IMR-90 (cell line): ENCODE results near the gene SSR4. TPM values are rescaled to one million over a fixed set of nuclear protein-coding genes. Genes with fewer than 3 reads are reported as not detected.

Experiments used
- ATAC-seq: fragments of 200-7000 bp; cut with Tn5 transposase; 2 replicates; pipeline ENCODE4 v1.9.1; 2020; ENCODE audit warnings: low read depth, mild to moderate bottlenecking, moderate library complexity
- BruUV-seq: library from RNA; stranded (reverse); fragments of 400-500 nt; replicated peaks from 2 replicates; lab custom pipeline; 2021; lab: Mats Ljungman, UMichigan
- CTCF ChIA-PET: fragments of 300-600 bp; formaldehyde crosslinking; extraction: SDS; loops from one replicate; lab custom pipeline; 2021; ENCODE audit warnings: antibody characterized with exemption; lab: Yijun Ruan, JAX
- POLR2A ChIA-PET: fragments of 300-600 bp; sonication (Branson Sonifier 250); formaldehyde crosslinking; loops from one replicate; lab custom pipeline; 2022; ENCODE audit warnings: antibody characterized with exemption; ENCODE audit not compliant: unreplicated experiment; lab: Charles Lee
- DNase-seq: peaks from one replicate; pipeline ENCODE4 v3.0.0; 2013
- H2AFZ ChIP-seq: replicated peaks from 2 replicates; pipeline ENCODE3; 2013; ENCODE audit warnings: low read length, mild to moderate bottlenecking; ENCODE audit not compliant: poor library complexity
- H2AK5ac ChIP-seq: 2 replicates; pipeline ENCODE4 v1.6.1; 2013; ENCODE audit warnings: low read depth, low read length, inconsistent platforms
- H2AK9ac ChIP-seq: replicated peaks from 2 replicates; pipeline ENCODE3; 2013; ENCODE audit warnings: mild to moderate bottlenecking, low read depth, low read length, moderate library complexity; ENCODE audit not compliant: poor library complexity
- H2BK120ac ChIP-seq: 2 replicates; pipeline ENCODE4 v1.6.1; 2013; ENCODE audit warnings: low read depth, low read length, inconsistent platforms
- H2BK15ac ChIP-seq: 3 replicates; pipeline ENCODE4 v1.6.1; 2013; ENCODE audit warnings: low read depth, low read length, inconsistent platforms
- H2BK20ac ChIP-seq: 2 replicates; pipeline ENCODE4 v1.6.1; 2013; ENCODE audit warnings: low read depth, mild to moderate bottlenecking, inconsistent platforms, low read length, moderate library complexity
- H2BK5ac ChIP-seq: 2 replicates; pipeline ENCODE4 v1.6.1; 2013; ENCODE audit warnings: mild to moderate bottlenecking, low read depth, low read length, inconsistent platforms; ENCODE audit not compliant: poor library complexity, severe bottlenecking
- H3K14ac ChIP-seq: replicated peaks from 2 replicates; pipeline ENCODE4 v1.6.1; 2013; ENCODE audit warnings: low read depth, low read length, inconsistent platforms
- H3K18ac ChIP-seq: 2 replicates; pipeline ENCODE4 v1.6.1; 2013; ENCODE audit warnings: low read depth, low read length, control low read depth
- H3K23ac ChIP-seq: 2 replicates; pipeline ENCODE4 v1.6.1; 2013; ENCODE audit warnings: low read depth, low read length, inconsistent platforms
- H3K27ac ChIP-seq: 2 replicates; pipeline ENCODE4 v1.5.1; 2013; ENCODE audit warnings: mild to moderate bottlenecking, control low read depth, low read length; ENCODE audit not compliant: insufficient read depth
- H3K27me3 ChIP-seq: 2 replicates; pipeline ENCODE4 v1.6.1; 2013; ENCODE audit warnings: low read length; ENCODE audit not compliant: control insufficient read depth, insufficient read depth
- H3K36me3 ChIP-seq: 2 replicates; pipeline ENCODE4 v1.6.1; 2013; ENCODE audit warnings: low read length, mixed read lengths; ENCODE audit not compliant: control insufficient read depth, insufficient read depth
- H3K4ac ChIP-seq: 2 replicates; pipeline ENCODE4 v1.6.1; 2013; ENCODE audit warnings: low read depth, low read length, inconsistent platforms
- H3K4me1 ChIP-seq: 2 replicates; pipeline ENCODE4 v1.6.1; 2013; ENCODE audit warnings: low read length, mixed read lengths; ENCODE audit not compliant: control insufficient read depth, insufficient read depth
- H3K4me2 ChIP-seq: 2 replicates; pipeline ENCODE4 v1.6.1; 2013; ENCODE audit warnings: low read depth, mild to moderate bottlenecking, control low read depth, low read length, moderate library complexity
- H3K4me3 ChIP-seq: 2 replicates; pipeline ENCODE4 v1.5.1; 2013; ENCODE audit warnings: low read depth, mild to moderate bottlenecking, control low read depth, low read length, moderate library complexity; ENCODE audit not compliant: insufficient read depth
- H3K56ac ChIP-seq: 2 replicates; pipeline ENCODE4 v1.6.1; 2013; ENCODE audit warnings: low read length, inconsistent platforms; ENCODE audit not compliant: insufficient read depth; ENCODE audit errors: extremely low read depth
- H3K79me1 ChIP-seq, 2 experiments: 2 replicates each; pipeline ENCODE4 v1.6.1; 2013; ENCODE audit warnings: low read length in 2 of 2, inconsistent platforms in 1 of 2, low read depth in 1 of 2
- H3K9ac ChIP-seq: 2 replicates; pipeline ENCODE4 v1.6.1; 2013; ENCODE audit warnings: low read depth, low read length, control low read depth
- H3K9me1 ChIP-seq: 2 replicates; pipeline ENCODE4 v1.6.1; 2013; ENCODE audit warnings: low read length, inconsistent platforms; ENCODE audit not compliant: insufficient read depth
- H3K9me3 ChIP-seq: 2 replicates; pipeline ENCODE4 v1.6.1; 2013; ENCODE audit warnings: low read length; ENCODE audit not compliant: control insufficient read depth, insufficient read depth
- H4K20me1 ChIP-seq: 2 replicates; pipeline ENCODE4 v1.6.1; 2013; ENCODE audit warnings: low read length, inconsistent platforms; ENCODE audit not compliant: insufficient read depth
- H4K5ac ChIP-seq: 2 replicates; pipeline ENCODE4 v1.6.1; 2013; ENCODE audit warnings: mild to moderate bottlenecking, low read depth, low read length, control low read depth
- H4K8ac ChIP-seq, 2 experiments: 2 replicates each; pipeline ENCODE4 v1.6.1; 2013; ENCODE audit warnings: low read depth in 2 of 2, low read length in 2 of 2, control low read depth in 1 of 2, inconsistent platforms in 1 of 2
- H4K91ac ChIP-seq: 2 replicates; pipeline ENCODE4 v1.6.1; 2013; ENCODE audit warnings: low read depth, low read length, inconsistent platforms; ENCODE audit not compliant: insufficient read depth
- CEBPB ChIP-seq: IDR thresholded peaks from 2 replicates; pipeline ENCODE4 v1.6.1; 2012; ENCODE audit warnings: low read depth, low read length, improper control_type of control experiment
- CHD1 ChIP-seq: IDR thresholded peaks from 2 replicates; pipeline ENCODE4 v1.6.1; 2012; ENCODE audit warnings: low read depth, low read length, improper control_type of control experiment
- CTCF ChIP-seq: conservative IDR thresholded peaks from 2 replicates; pipeline ENCODE4 v1.5.1; 2012; ENCODE audit warnings: mild to moderate bottlenecking, low read depth, low read length, improper control_type of control experiment
- FOS ChIP-seq: fragments of 150-350 bp; IDR thresholded peaks from 2 replicates; pipeline ENCODE4 v1.6.1; 2016; ENCODE audit warnings: low read depth, low read length
- MAFK ChIP-seq: IDR thresholded peaks from 2 replicates; pipeline ENCODE4 v1.6.1; 2012; ENCODE audit warnings: low read depth, low read length, improper control_type of control experiment
- MAZ ChIP-seq: IDR thresholded peaks from 2 replicates; pipeline ENCODE4 v1.6.1; 2012; ENCODE audit warnings: low read depth, mild to moderate bottlenecking, low read length, improper control_type of control experiment, moderate library complexity, borderline replicate concordance
- NFE2L2 ChIP-seq: fragments of 150-350 bp; IDR thresholded peaks from 2 replicates; pipeline ENCODE4 v1.6.1; 2016; ENCODE audit warnings: low read depth, mild to moderate bottlenecking, low read length
- RCOR1 ChIP-seq: IDR thresholded peaks from 2 replicates; pipeline ENCODE4 v1.6.1; 2012; ENCODE audit warnings: mild to moderate bottlenecking, low read length, improper control_type of control experiment; ENCODE audit not compliant: insufficient replicate concordance
- RFX5 ChIP-seq: IDR thresholded peaks from 2 replicates; pipeline ENCODE4 v1.8.0; 2012; ENCODE audit warnings: low read depth, mild to moderate bottlenecking, low read length, moderate library complexity
- SMC3 ChIP-seq: fragments of 150-350 bp; IDR thresholded peaks from 2 replicates; pipeline ENCODE4 v1.6.1; 2016; ENCODE audit warnings: low read depth, mild to moderate bottlenecking, antibody characterized with exemption, low read length, moderate library complexity
- WGBS, 2 experiments: methylation state at CpG; one replicate each; pipeline versions ENCODE4 v1.1.5 to v1.1.7; 2013; ENCODE audit warnings: missing lambda C conversion rate in 2 of 2; ENCODE audit not compliant: insufficient read length in 1 of 2; ENCODE audit errors: extremely low coverage in 2 of 2; 5-methylcytosine and 5-hydroxymethylcytosine counted together
- dilution Hi-C: fragments of 300-500 bp; cut with HindIII; formaldehyde crosslinking; loops from one replicate; pipeline ENCODE4 v1.14.3; 2018; ENCODE audit warnings: low sequenced_read_pairs; ENCODE audit not compliant: unreplicated experiment
- in situ Hi-C: fragments of 300-500 bp; cut with MboI; formaldehyde crosslinking; loops from 3 replicates; pipeline ENCODE4 v1.14.3; 2019; ENCODE audit warnings: low sequenced_read_pairs, inconsistent platforms, mixed read lengths
- intact Hi-C: fragments of 100-400 bp; cut with micrococcal nuclease; formaldehyde crosslinking; loops from 2 replicates; pipeline ENCODE4 v1.10.0; 2022
- polyA plus RNA-seq, 3 experiments: library from polyadenylated mRNA; depleted of rRNA; stranded (reverse); fragments of >200 nt; gene quantifications; 2 replicates each; pipeline ENCODE4 v1.2.3, GENCODE V29; 2012; ENCODE audit warnings: low replicate concordance in 1 of 3
- total RNA-seq: library from RNA; depleted of rRNA; stranded (reverse); fragments of >200 nt; gene quantifications from 2 replicates; pipeline ENCODE4 v1.2.3, GENCODE V29; 2012
- TF ChIP-seq, protein P1 (sequence below): fragments of 150-350 bp; IDR thresholded peaks from 2 replicates; pipeline ENCODE4 v1.6.1; 2016; ENCODE audit warnings: low read depth, mild to moderate bottlenecking, low read length, moderate library complexity, borderline replicate concordance
- TF ChIP-seq, protein P2 (sequence below): fragments of 150-350 bp; IDR thresholded peaks from 2 replicates; pipeline ENCODE4 v1.6.1; 2017; ENCODE audit warnings: mild to moderate bottlenecking, antibody characterized with exemption, low read length, low read depth

SSR4 gene
- total and polyA plus RNA-seq, 2 of the 4 experiments (the other 2 are of a cell fraction), result 141 to 480 TPM

- TF ChIP-seq CHD1, result no peak
Measured at GRCh38 chrX:153791104-153791852, 3.2 kb upstream of the SSR4 start (continued).

- H3K9ac ChIP-seq, result no peak overlapping the region
- CTCF ChIA-PET, result no interaction called here
- no peak overlapping the region for H2BK20ac ChIP-seq
- intact Hi-C loops (loop anchor here (5.0 kb wide), 1 partner anchor 135 kb away; the partner anchor contains the start of gene ARHGAP4), dilution Hi-C loops (no loop called here), in situ Hi-C loops (no loop called here)
- no peaks in the 10 kb centered on the region; the same call in 1 of the 2 replicates for H3K9me3 ChIP-seq
- H2AFZ ChIP-seq, result no peak overlapping the region
- DNase-seq (no peak), ATAC-seq (no peak)
- no peak overlapping the region for H2BK15ac ChIP-seq
- peaks cover 17% of the 10 kb centered on the region; the same call in 1 of the 2 replicates for H3K36me3 ChIP-seq
- H3K79me1 ChIP-seq, result peaks cover 4 to 41% of the 10 kb centered on the region in 2 experiments
- H4K91ac ChIP-seq, result no peak overlapping the region
- H4K8ac ChIP-seq, result no peak overlapping the region
- no peak overlapping the region for H3K23ac ChIP-seq
- H3K18ac ChIP-seq, result no peak overlapping the region
- H2AK9ac ChIP-seq, result no peak overlapping the region
- no peak overlapping the region for H3K4me2 ChIP-seq
- no peak overlapping the region for H3K4me3 ChIP-seq
- H2BK120ac ChIP-seq, result no peak overlapping the region
- no peak overlapping the region for H4K5ac ChIP-seq
- H3K4ac ChIP-seq, result no peak overlapping the region
- peaks cover 4% of the 10 kb centered on the region; the same call in 1 of the 2 replicates for H3K4me1 ChIP-seq
- H3K14ac ChIP-seq, result no peak overlapping the region
- 0 out of 2 replicates have a peak, but pooled peaks cover 6% of the 10 kb centered on the region for H4K20me1 ChIP-seq
- peaks cover 6% of the 10 kb centered on the region; the same call in 1 of the 2 replicates for H3K9me1 ChIP-seq
- H2BK5ac ChIP-seq, result no peak overlapping the region
- no peaks in the 10 kb centered on the region for H3K27me3 ChIP-seq
- no peak overlapping the region for H3K56ac ChIP-seq
- WGBS, 2 experiments, result 88% methylated on average over 3 of the region's 6 CpGs; no CpG with 5 or more reads in 1 of the 2 experiments
- no peak overlapping the region for H3K27ac ChIP-seq
- peak overlapping the region; percentile 13 for H2AK5ac ChIP-seq
- no TSS peak for BruUV-seq
- POLR2A ChIA-PET, result no interaction called here
- TF ChIP-seq SMC3 (no peak), FOS (no peak), RCOR1 (no peak), NFE2L2 (no peak), MAZ (no peak), CHD1 (no peak), CEBPB (no peak), CTCF (no peak), RFX5 (no peak), MAFK (no peak)
- TF ChIP-seq, protein P1, sequence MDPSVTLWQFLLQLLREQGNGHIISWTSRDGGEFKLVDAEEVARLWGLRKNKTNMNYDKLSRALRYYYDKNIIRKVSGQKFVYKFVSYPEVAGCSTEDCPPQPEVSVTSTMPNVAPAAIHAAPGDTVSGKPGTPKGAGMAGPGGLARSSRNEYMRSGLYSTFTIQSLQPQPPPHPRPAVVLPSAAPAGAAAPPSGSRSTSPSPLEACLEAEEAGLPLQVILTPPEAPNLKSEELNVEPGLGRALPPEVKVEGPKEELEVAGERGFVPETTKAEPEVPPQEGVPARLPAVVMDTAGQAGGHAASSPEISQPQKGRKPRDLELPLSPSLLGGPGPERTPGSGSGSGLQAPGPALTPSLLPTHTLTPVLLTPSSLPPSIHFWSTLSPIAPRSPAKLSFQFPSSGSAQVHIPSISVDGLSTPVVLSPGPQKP, result no peak
- TF ChIP-seq, protein P2, sequence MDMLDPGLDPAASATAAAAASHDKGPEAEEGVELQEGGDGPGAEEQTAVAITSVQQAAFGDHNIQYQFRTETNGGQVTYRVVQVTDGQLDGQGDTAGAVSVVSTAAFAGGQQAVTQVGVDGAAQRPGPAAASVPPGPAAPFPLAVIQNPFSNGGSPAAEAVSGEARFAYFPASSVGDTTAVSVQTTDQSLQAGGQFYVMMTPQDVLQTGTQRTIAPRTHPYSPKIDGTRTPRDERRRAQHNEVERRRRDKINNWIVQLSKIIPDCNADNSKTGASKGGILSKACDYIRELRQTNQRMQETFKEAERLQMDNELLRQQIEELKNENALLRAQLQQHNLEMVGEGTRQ, result no peak
Measured at GRCh38 chrX:153792368-153792767, 2.1 kb upstream of the SSR4 start.
